ENCODE data around the gene PHAF1. TPM values are rescaled to one million over a fixed set of nuclear protein-coding genes. Genes with fewer than 3 reads are reported as not detected.

The PHAF1 gene
- total RNA-seq, 2 experiments from 2014 or later, result 14.2 to 15.2 TPM

- H3K9me3 Mint-ChIP-seq (ENCODE audit: low read depth), result no peaks in the 10 kb centered on the region
- H3K4me3 Mint-ChIP-seq, result no peak overlapping the region
- H3K27me3 Mint-ChIP-seq, result no peaks in the 10 kb centered on the region
- H3K4me1 Mint-ChIP-seq, result peaks cover 4% of the 10 kb centered on the region
- DNase-seq (no peak), ATAC-seq (no peak)
- CTCF ChIA-PET, result no interaction called here
- no peak overlapping the region for H3K27ac Mint-ChIP-seq
- peaks cover 31% of the 10 kb centered on the region for H3K36me3 Mint-ChIP-seq
Measured at GRCh38 chr16:67089101-67089500, 20.6 kb upstream of the PHAF1 start.

- no peak overlapping the region for H3K4me3 Mint-ChIP-seq
- H3K36me3 Mint-ChIP-seq, result peaks cover 18% of the 10 kb centered on the region
- H3K27ac Mint-ChIP-seq, result peak overlapping the region; percentile 21
- H3K27me3 Mint-ChIP-seq, result no peaks in the 10 kb centered on the region
- ATAC-seq (no peak), DNase-seq (no peak)
- peaks cover 2% of the 10 kb centered on the region for H3K4me1 Mint-ChIP-seq
- CTCF ChIA-PET, result no interaction called here
- no peaks in the 10 kb centered on the region for H3K9me3 Mint-ChIP-seq (ENCODE audit: low read depth)
Measured at GRCh38 chr16:67091906-67092566, 17.7 kb upstream of the PHAF1 start.

- no peaks in the 10 kb centered on the region for H3K9me3 Mint-ChIP-seq (ENCODE audit: low read depth)
- no peak for DNase-seq
- no peaks in the 10 kb centered on the region for H3K27me3 Mint-ChIP-seq
- H3K4me1 Mint-ChIP-seq, result peaks cover 2% of the 10 kb centered on the region
- peak overlapping the region; percentile 40 for H3K27ac Mint-ChIP-seq
- no peak for ATAC-seq
- CTCF ChIA-PET, result interaction anchor here (0.7 to 1.0 kb wide), 2 partner anchors 11 to 724 kb away, joined by 3 read pairs; no protein-coding TSS in a partner anchor
- H3K4me3 Mint-ChIP-seq, result no peak overlapping the region
- H3K36me3 Mint-ChIP-seq, result peaks cover 15% of the 10 kb centered on the region
Measured at GRCh38 chr16:67093098-67093726, 16.5 kb upstream of the PHAF1 start.

GRCh38 chr16:67098599-67098998 is 11.1 kb upstream of the PHAF1 start:
- DNase-seq, result no peak
- H3K9me3 Mint-ChIP-seq (ENCODE audit: low read depth), result no peaks in the 10 kb centered on the region
- ATAC-seq, result no peak
- no peaks in the 10 kb centered on the region for H3K27me3 Mint-ChIP-seq
- no peak overlapping the region for H3K27ac Mint-ChIP-seq
- peaks cover 12% of the 10 kb centered on the region for H3K36me3 Mint-ChIP-seq
- no peak overlapping the region for H3K4me3 Mint-ChIP-seq
- H3K4me1 Mint-ChIP-seq, result peaks cover 4% of the 10 kb centered on the region
- CTCF ChIA-PET, result interaction anchor here (0.9 to 14.5 kb wide), 5 partner anchors 57 to 122 kb away, joined by 3 to 155 read pairs (median 3); no protein-coding TSS in a partner anchor

- DNase-seq (no peak), ATAC-seq (peak; percentile 36)
- H3K4me1 Mint-ChIP-seq, result peaks cover 4% of the 10 kb centered on the region
- no peak overlapping the region for H3K27ac Mint-ChIP-seq
- no peak overlapping the region for H3K4me3 Mint-ChIP-seq
- H3K36me3 Mint-ChIP-seq, result peaks cover 9% of the 10 kb centered on the region
- no peaks in the 10 kb centered on the region for H3K27me3 Mint-ChIP-seq
- CTCF ChIA-PET, result interaction anchor here (0.8 to 14.5 kb wide), 24 partner anchors 10 to 143 kb away, joined by 3 to 155 read pairs (median 4); partner anchors contain the start of genes CES3, FBXL8, MATCAP1 and NOL3
- no peaks in the 10 kb centered on the region for H3K9me3 Mint-ChIP-seq (ENCODE audit: low read depth)
Measured at GRCh38 chr16:67100569-67101310, 9.0 kb upstream of the PHAF1 start.

GRCh38 chr16:67101311-67102082 is 8.2 kb upstream of the PHAF1 start:
- H3K36me3 Mint-ChIP-seq, result peaks cover 9% of the 10 kb centered on the region
- H3K27ac Mint-ChIP-seq, result no peak overlapping the region
- no peak for ATAC-seq
- no peaks in the 10 kb centered on the region for H3K9me3 Mint-ChIP-seq (ENCODE audit: low read depth)
- no peaks in the 10 kb centered on the region for H3K27me3 Mint-ChIP-seq
- H3K4me1 Mint-ChIP-seq, result peaks cover 4% of the 10 kb centered on the region
- CTCF ChIA-PET, result interaction anchor here (0.8 to 14.5 kb wide), 19 partner anchors 9 to 141 kb away, joined by 3 to 155 read pairs (median 4); partner anchors contain the start of genes CES3, FBXL8, MATCAP1 and NOL3
- no peak for DNase-seq
- no peak overlapping the region for H3K4me3 Mint-ChIP-seq

GRCh38 chr16:67104061-67104460 is 5.7 kb upstream of the PHAF1 start:
- Mint-ChIP-seq H3K4me3 (no peak overlapping the region), H3K27me3 (no peaks in the 10 kb centered on the region), H3K36me3 (peaks cover 9% of the 10 kb centered on the region), H3K27ac (no peak overlapping the region), H3K4me1 (peaks cover 6% of the 10 kb centered on the region), H3K9me3 (ENCODE audit: low read depth) (no peaks in the 10 kb centered on the region)
- CTCF ChIA-PET, result interaction anchor here (0.8 to 14.5 kb wide), 8 partner anchors 11 to 209 kb away, joined by 3 to 155 read pairs (median 3); no protein-coding TSS in a partner anchor
- ATAC-seq (no peak), DNase-seq (no peak)

- H3K4me3 Mint-ChIP-seq, result no peak overlapping the region
- H3K9me3 Mint-ChIP-seq (ENCODE audit: low read depth), result no peaks in the 10 kb centered on the region
- peaks cover 9% of the 10 kb centered on the region for H3K36me3 Mint-ChIP-seq
- DNase-seq (no peak), ATAC-seq (no peak)
- no peak overlapping the region for H3K27ac Mint-ChIP-seq
- H3K27me3 Mint-ChIP-seq, result no peaks in the 10 kb centered on the region
- peaks cover 10% of the 10 kb centered on the region for H3K4me1 Mint-ChIP-seq
- CTCF ChIA-PET, result interaction anchor here (1.0 to 14.5 kb wide), 4 partner anchors 12 to 88 kb away, joined by 3 to 155 read pairs (median 26); no protein-coding TSS in a partner anchor
Measured at GRCh38 chr16:67104845-67105244, 4.9 kb upstream of the PHAF1 start.

- Mint-ChIP-seq H3K27me3 (no peaks in the 10 kb centered on the region), H3K4me1 (peaks cover 10% of the 10 kb centered on the region), H3K36me3 (peaks cover 9% of the 10 kb centered on the region), H3K9me3 (ENCODE audit: low read depth) (no peaks in the 10 kb centered on the region), H3K27ac (no peak overlapping the region), H3K4me3 (no peak overlapping the region)
- DNase-seq (no peak), ATAC-seq (no peak)
- CTCF ChIA-PET, result interaction anchor here (0.9 to 14.5 kb wide), 2 partner anchors 50 to 88 kb away, joined by 5 to 155 read pairs; no protein-coding TSS in a partner anchor
Measured at GRCh38 chr16:67105246-67105645, 4.5 kb upstream of the PHAF1 start.

GRCh38 chr16:67105881-67106280 is 3.9 kb upstream of the PHAF1 start:
- no peaks in the 10 kb centered on the region for H3K9me3 Mint-ChIP-seq (ENCODE audit: low read depth)
- no peak for ATAC-seq
- H3K27me3 Mint-ChIP-seq, result no peaks in the 10 kb centered on the region
- CTCF ChIA-PET, result interaction anchor here (0.9 to 14.5 kb wide), 2 partner anchors 49 to 89 kb away, joined by 5 to 155 read pairs; no protein-coding TSS in a partner anchor
- H3K4me1 Mint-ChIP-seq, result peaks cover 13% of the 10 kb centered on the region
- no peak overlapping the region for H3K4me3 Mint-ChIP-seq
- no peak for DNase-seq
- H3K27ac Mint-ChIP-seq, result no peak overlapping the region
- peaks cover 9% of the 10 kb centered on the region for H3K36me3 Mint-ChIP-seq

GRCh38 chr16:67108489-67108888 is 1.3 kb upstream of the PHAF1 start:
- H3K27me3 Mint-ChIP-seq, result no peaks in the 10 kb centered on the region
- DNase-seq (no peak), ATAC-seq (no peak)
- peaks cover 4% of the 10 kb centered on the region for H3K36me3 Mint-ChIP-seq
- peaks cover 28% of the 10 kb centered on the region for H3K4me1 Mint-ChIP-seq
- H3K4me3 Mint-ChIP-seq, result peak overlapping the region; percentile 92
- H3K9me3 Mint-ChIP-seq (ENCODE audit: low read depth), result no peaks in the 10 kb centered on the region
- CTCF ChIA-PET, result interaction anchor here (2.2 to 14.5 kb wide), 3 partner anchors 8 to 91 kb away, joined by 12 to 155 read pairs (median 28); no protein-coding TSS in a partner anchor
- H3K27ac Mint-ChIP-seq, result no peak overlapping the region

GRCh38 chr16:67108931-67109406 is 772 bp upstream of the PHAF1 start:
- CTCF ChIA-PET, result interaction anchor here (1.1 to 4.5 kb wide), 6 partner anchors 8 to 124 kb away, joined by 3 to 28 read pairs (median 4); no protein-coding TSS in a partner anchor
- Mint-ChIP-seq H3K27ac (peak overlapping the region; percentile 74), H3K27me3 (no peaks in the 10 kb centered on the region), H3K4me1 (peaks cover 30% of the 10 kb centered on the region), H3K4me3 (peak overlapping the region; percentile 92), H3K36me3 (peaks cover 4% of the 10 kb centered on the region), H3K9me3 (ENCODE audit: low read depth) (no peaks in the 10 kb centered on the region)
- no peak for ATAC-seq
- no peak for DNase-seq
